ENCODE measurements around the gene SLC25A38.

The SLC25A38 gene

GRCh38 chr3:39376959-39377634 lies 6.1 kb upstream of the SLC25A38 start:
- DNase-seq (ENCODE audit: low spot score) = no peak

DNA sequence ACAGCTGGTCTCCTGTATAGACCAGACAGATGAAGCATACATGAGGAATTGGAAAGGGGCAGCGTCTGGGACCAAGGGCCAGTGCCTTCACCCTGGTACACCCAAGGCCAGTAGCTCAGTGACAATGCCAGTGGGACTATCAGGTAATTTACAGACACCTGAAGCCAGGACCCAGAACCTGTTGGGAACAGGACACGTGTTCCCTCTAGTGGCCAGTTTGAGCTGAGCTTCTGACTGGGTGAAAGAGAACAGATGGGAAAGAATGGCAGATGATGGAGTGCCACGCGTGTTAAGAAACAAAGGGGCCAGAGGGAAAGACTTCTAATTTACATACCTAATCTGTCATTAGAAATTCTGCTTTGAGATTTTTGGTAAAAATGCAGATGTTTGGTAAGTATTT lies 5.1 kb upstream of the SLC25A38 start:
- no peak for DNase-seq (ENCODE audit: low spot score)

GRCh38 chr3:39378957-39379777 lies 4.0 kb upstream of the SLC25A38 start:
- no peak for DNase-seq (ENCODE audit: low spot score)

DNA sequence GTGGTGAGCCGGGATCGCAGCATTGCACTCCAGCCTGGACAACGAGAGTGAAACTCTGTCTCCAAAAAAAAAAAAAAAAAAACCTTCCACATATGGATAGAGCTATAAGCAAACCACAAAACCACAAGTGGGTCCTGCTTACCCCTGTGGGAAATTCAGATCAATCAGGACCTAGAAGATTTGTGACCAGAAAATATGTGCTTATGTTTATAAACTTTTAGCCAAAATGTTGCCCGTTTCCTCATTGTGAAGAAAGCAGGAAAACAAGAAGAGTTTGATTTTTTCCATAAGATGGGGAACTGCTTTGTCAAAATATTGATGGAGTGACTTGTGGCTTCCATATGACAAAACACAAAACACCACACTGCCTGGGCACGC lies 3.4 kb upstream of the SLC25A38 start:
- DNase-seq (ENCODE audit: low spot score) = no peak

DNA sequence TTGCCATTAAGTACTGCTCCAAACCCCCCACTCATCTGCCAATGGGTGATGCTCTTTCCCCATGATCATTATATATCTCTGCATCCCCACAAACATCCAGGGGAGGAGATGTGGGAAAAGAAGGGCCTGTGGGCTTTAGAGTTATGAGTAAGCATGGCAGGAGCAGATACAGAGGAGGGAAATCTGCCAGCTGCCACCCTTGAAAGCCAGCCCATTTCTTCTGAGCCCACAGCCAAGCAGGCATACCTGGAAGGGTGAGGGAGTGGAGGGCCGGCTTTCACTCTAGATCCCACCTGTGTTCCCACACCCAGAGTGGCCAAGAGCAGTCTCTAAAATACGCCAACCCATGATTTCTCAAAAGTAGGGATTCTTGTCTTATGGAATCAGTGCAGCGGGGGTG lies 1.7 kb upstream of the SLC25A38 start:
- no peak for DNase-seq (ENCODE audit: low spot score)

DNA sequence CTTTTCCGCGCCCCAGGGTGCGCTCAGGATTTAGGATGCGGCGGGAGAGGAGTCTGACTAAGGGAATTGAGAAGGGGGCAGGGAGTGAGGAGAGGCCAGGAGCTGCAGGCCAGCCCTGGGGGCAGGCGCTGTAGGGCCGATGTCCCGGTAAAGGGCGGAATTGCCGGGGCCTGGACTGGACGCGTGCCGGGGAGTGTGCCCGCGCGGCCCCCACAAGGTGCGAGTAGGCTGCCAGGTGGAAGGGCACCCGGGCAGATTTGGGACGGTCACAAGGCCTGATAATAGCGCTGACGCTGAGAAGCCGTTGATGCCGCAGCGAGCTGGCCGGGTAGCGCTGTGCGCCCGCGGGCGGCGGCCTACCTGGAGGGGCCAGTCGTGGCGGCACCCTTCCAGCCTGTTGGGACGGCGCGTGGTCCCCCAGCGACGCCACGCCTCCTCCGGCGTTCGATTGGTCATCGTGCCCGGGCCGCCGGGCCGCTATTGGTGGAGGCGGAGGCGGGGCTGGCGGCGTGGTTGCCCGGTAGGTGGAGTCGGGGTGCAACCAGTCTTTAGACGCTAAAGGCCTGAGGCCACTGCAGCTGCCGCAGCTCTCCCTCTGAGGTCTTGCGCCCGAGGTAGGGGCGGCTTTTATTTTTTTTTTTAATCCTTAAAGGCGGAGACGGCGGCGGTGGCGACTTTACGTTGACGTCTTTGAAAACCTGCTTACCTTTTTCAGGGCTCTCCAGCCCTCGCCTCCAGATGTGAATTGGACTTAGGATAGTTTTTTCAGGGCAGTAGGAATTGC lies 903 bp downstream of the SLC25A38 start:
- DNase-seq (ENCODE audit: low spot score) = peak; percentile 93

DNA sequence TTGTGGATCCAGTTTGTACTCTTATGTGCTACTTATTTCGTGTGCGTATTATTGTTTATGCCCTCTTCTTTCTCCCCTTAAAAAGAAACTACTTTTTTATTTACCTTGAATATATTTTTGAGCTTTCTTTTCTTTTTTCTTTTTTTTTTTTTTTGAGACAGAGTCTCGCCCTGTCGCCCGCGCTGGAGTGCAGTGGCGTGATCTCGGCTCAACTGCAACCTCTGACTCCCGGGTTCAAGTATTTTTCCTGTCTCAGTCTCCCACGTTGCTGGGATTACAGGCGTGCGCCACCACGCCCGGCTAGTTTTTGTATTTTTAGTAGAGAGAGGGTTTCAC lies 1.5 kb downstream of the SLC25A38 start:
- no peak for DNase-seq (ENCODE audit: low spot score)

DNA sequence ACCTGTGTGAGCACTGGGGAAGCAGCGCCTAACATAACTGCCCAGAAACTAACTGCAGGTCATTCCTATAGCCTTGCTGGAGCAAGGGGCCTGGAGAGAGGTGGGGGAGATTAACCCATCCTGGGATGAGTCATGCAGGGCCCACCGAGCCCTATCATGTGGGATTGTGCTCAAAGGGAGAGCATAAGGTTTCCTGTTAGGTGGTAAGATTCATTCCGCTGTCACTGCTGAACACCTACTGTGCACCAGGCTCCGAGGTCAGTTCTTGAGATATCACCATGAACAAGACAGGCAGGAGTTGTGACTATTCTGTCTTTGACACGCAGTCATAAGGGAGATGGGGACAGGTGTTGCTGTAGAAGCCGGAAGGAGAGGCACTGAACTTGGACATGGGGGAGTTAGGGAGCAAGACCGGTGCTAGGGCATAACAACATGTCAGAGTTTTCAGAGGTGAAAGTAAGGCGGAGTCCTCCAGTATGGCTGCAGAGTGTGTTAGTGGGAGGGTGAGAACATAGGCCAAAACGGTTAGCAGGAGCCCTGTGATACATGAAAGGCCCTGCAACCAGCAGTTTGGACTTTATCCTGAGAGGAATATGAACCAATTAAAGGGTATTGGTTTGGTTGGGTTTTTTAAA lies 2.4 kb downstream of the SLC25A38 start:
- DNase-seq (ENCODE audit: low spot score) = no peak

GRCh38 chr3:39386318-39386717 lies 3.1 kb downstream of the SLC25A38 start:
- no peak for DNase-seq (ENCODE audit: low spot score)

DNA sequence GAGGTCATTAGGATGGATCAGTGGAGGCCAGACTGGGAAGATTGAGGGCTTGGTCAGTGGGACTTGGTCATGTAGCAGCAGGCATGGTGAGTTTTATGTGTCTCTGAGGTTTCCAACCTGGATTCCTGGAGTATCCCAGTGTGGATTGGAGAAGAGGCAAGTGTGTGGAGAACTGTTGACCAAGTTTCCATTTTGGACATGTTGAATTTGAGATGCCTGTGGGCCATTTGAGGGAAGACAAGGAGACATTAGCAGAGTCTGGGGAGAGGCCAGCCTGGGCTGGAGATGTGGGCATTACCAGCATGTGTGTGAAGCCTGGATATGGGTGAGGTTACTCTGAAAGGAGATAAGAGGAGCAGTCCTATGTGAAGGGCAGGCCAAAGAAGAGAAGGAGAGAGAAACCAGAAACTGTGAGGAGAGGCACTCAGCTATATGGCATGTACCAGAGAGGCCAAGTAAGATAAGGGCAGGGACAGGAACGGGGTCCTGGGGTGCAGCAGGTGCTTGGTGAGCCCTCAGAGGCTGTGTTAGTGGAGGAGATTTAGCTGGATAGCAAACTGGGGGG lies 4.3 kb downstream of the SLC25A38 start:
- DNase-seq (ENCODE audit: low spot score) = no peak

GRCh38 chr3:39388153-39388552 lies 5.0 kb downstream of the SLC25A38 start:
- DNase-seq (ENCODE audit: low spot score) = no peak

GRCh38 chr3:39388741-39389248 lies 5.6 kb downstream of the SLC25A38 start:
- DNase-seq (ENCODE audit: low spot score) = no peak

DNA sequence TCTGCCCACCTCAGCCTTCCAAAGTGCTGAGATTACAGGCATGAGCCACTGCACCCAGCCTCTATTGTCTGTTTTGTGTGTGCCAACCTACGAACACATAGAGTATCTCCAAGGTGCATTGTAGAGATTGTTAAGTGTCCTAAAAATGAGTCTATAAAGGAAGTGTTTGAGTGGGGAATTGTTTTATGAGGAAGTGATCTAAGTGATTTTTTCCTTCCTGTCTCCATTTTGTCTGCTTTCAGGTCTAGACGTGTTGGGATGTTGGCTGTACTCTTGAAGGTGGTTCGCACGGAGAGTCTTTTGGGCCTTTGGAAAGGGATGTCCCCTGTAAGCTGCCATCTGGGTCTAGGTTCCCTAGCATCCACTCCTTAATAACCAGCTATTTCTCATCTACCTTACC lies 7.0 kb downstream of the SLC25A38 start:
- no peak for DNase-seq (ENCODE audit: low spot score)

DNA sequence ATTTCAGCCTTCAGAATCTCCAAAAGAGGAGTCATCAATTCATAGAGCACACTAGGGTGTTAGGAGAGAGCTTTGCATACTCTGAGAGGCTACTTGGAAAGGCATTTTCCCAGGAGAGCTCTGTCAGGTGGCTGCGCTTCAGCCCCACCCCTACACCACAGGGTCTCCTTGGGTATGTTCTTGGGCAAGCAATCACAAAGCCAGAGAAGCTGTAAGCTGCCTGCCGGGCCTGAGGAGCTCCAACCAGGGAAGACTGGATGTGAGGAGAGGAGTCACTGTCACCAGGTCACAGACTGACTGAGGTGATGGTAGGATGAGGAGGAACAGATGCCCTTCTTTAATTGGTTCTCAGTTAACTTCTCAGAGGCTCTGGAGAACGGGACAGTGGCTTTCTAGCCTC lies 13.5 kb downstream of the SLC25A38 start:
- no peak for DNase-seq (ENCODE audit: low spot score)

DNA sequence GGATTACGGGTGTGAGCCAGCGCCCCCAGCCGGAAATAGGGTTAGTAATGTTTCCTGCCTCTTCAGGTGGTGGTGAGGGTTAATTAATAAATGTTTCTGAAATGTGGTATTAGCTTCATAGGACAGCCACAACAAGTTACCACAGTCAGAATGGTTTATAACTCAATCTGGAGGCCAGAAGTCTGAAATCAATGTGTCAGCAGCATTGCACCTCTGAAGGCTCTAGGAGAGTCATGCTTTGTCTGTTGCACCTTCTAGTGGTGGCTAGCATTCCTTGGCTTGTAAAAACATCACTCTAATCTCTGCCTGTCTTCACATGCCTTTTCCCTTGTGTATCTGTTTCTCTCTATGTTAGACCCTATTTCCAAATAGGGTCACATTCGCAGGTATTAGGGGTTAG lies 15.5 kb downstream of the SLC25A38 start:
- DNase-seq (ENCODE audit: low spot score) = no peak

DNA sequence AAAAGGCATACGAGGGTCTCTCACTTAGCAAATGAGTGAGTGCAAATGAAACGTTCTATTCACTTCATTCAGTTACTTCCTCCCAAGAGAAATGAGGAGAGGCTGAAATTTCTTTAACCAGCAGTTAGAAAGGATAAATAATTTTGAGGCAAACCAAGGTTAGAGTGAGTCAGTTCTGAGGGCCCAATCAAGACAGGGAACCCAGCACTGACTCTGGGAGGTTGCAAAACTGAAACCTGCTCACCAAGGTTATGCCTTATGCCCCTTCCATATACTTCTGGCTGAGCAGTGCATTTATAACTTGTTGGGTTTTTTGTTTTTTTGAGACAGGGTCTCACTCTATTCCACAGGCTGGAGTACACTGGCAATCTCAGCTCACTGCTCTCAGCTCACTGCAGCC lies 18.8 kb downstream of the SLC25A38 start:
- DNase-seq (ENCODE audit: low spot score) = no peak

DNA sequence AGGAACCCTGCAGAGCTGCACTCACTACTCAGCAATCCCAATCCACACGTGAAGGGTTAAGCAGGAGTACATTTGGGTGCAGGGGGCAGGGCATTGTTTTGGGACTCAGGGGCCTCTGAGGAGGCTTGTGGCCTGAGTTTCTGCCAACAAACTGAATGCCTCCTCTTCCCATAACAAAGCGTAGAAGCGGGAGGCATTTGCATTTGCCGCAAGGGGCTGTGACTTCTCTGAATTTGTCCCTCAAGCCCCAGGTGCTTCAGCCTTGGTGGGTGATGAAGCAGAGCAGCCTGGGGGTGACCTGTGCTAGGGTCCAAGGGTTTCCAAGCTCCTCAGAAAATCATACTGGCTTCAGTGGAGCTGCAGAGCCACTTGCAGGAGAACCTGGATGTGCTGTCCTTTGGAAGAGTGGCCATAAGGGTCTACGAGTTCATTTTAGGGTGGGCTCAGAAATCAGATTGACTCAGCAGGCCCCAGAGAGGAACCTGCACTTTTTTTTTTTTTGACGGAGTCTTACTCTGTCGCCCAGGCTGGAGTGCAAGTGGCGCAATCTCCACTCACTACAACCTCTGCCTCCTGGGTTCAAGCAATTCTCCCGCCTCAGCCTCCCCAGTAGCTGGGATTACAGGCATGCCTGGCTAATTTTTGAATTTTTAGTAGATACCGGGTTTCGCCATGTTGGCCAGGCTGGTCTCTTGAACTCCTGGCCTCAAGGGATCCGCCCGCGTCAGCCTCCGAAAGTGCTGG lies 21.9 kb downstream of the SLC25A38 start:
- DNase-seq (ENCODE audit: low spot score) = no peak

- no peak for DNase-seq (ENCODE audit: low spot score)
These were observed 22.7 kb downstream of the SLC25A38 start for GRCh38 chr3:39405687-39406367.

DNA sequence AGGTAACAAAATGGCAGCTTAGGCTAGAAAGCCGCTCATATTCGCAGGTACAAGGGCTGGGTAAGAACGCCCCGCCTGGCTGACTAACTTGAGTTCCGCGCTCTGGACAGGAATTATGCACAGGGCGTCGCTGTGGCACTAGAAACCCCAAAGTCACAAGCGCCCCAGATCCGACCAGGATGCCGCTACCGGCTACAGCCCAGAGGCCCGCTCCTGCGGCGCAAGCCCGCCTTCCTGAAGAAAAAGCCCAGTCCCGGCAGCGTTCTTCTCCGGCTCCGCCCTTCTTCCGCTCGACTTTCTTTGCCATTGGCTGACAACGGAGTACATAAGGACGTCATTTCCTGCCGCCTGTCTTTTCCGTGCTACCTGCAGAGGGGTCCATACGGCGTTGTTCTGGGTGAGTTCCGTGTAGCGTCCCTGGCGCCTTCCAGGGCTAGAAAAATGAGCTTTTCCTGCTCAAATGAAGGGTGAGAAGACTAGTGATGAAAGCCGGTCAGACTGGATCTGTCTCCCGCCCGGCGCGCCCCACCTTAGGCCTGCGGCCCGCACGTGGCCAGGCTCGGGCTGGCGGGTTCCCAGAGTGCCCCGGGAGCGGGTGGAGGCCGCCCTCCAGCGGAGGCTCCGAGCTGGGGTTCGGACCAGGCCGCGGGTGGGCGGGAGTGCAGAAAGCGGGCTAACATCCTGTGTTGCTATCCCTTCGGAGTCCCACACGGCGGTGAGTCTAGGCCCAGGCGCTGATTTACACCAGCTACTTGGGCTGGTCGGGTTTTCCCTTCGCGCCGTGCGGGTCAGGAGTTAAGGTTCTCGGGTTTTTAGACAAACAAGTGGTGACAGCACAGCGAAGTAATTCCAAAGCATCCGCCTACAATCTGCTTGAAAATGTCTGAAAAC lies 23.4 kb downstream of the SLC25A38 start, which contains the start of gene RPSA:
Gene RPSA (plus strand): TSS at position 353 of the 891 bp plus-strand sequence. CDS start 934 bp downstream, outside the sequence.
- DNase-seq (ENCODE audit: low spot score) = peak; percentile 97

GRCh38 chr3:39407259-39407629 lies 24.1 kb downstream of the SLC25A38 start:
- no peak for DNase-seq (ENCODE audit: low spot score)

Measured in globus pallidus (tissue), 1 donor.